ENCODE data around the gene S100A6. TPM values are rescaled to one million over a fixed set of nuclear protein-coding genes. Genes with fewer than 3 reads are reported as not detected.

S100A6 gene
- total RNA-seq, 1 donor from 2014 or later, result 562 TPM

GRCh38 chr1:153544453-153545066, 8.8 kb upstream of the S100A6 start:
- peak overlapping the region; percentile 56 to 61 for H3K4me3 ChIP-seq
- H3K36me3 ChIP-seq, result peaks cover 0 to 7% of the 10 kb centered on the region in 2 donors
- no peaks in the 10 kb centered on the region for H3K9me3 ChIP-seq
- no peaks in the 10 kb centered on the region for H3K27me3 ChIP-seq
- H3K27ac ChIP-seq, result peak overlapping the region; percentile 99
- H3K4me1 ChIP-seq, result peaks cover 90% of the 10 kb centered on the region
- intact Hi-C loops (cut with DNase I), result no loop called here
- TF ChIP-seq CTCF (IDR thresholded peaks at IDR 0.05) (no peak), POLR2A (IDR thresholded peaks at IDR 0.05) (no peak), POLR2AphosphoS5 (IDR thresholded peaks at IDR 0.05; ENCODE audit: insufficient read depth in 1 of 2, low read depth in 1 of 2) (no peak)
- peak; percentile 92 to 96 for DNase-seq (ENCODE audit: extremely low spot score in 2 of 2)

GRCh38 chr1:153543736-153544135, 7.9 kb upstream of the S100A6 start:
- Histone ChIP-seq H3K9me3 (no peaks in the 10 kb centered on the region), H3K4me1 (peaks cover 85% of the 10 kb centered on the region), H3K27me3 (no peaks in the 10 kb centered on the region), H3K36me3 (peaks cover 0 to 7% of the 10 kb centered on the region in 2 donors), H3K4me3 (peak overlapping the region; percentile 56 to 61), H3K27ac (peak overlapping the region; percentile 99)
- DNase-seq (ENCODE audit: extremely low spot score in 2 of 2), result no peak
- TF ChIP-seq CTCF (IDR thresholded peaks at IDR 0.05) (no peak), POLR2A (IDR thresholded peaks at IDR 0.05) (no peak), POLR2AphosphoS5 (IDR thresholded peaks at IDR 0.05; ENCODE audit: insufficient read depth in 1 of 2, low read depth in 1 of 2) (no peak)
- intact Hi-C loops (cut with DNase I), result no loop called here

DNA sequence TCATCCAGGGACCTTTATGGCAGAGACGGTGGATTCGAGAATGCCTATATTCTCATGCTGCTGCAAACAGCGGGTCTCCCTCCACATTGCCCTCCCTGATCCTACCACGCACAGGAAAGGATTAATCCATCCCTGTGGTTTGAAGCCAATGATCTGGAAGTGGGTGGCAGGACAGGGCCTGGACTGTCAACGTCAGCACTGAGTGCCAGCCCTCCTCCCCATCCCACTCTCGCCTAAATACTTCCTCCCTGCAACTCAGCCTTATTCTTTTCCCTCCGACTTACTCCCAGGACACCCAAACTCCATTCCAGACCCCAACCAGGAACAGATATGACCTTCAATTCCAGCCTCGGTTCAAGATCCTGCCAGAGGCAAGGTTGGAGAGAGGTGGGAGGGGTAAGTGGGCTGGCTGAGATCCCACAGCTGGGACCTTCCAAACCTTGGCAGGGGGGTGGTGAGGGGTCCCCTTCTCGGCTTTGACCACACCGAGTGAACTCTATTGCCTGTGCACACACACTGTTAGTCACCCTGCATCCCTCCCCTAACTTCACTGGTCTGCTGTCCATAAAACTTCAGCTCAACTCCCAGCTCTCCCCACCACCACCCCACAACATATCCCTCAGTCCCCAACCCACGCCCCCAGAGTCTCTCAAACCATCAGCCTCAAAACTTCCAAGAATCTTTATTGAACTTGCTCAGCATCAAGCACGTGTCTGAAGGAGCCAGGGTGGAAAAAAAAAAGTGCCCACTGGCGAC, 7.3 kb upstream of the S100A6 start:
- peak in 1 of 2 donors; percentile 81 for DNase-seq (ENCODE audit: extremely low spot score in 2 of 2)
- H3K4me1 ChIP-seq, result peaks cover 85% of the 10 kb centered on the region
- intact Hi-C loops (cut with DNase I), result no loop called here

GRCh38 chr1:153541641-153542590, 6.1 kb upstream of the S100A6 start:
- Histone ChIP-seq H3K36me3 (peaks cover 0 to 7% of the 10 kb centered on the region in 2 donors), H3K27me3 (no peaks in the 10 kb centered on the region), H3K4me3 (no peak overlapping the region), H3K27ac (peak overlapping the region; percentile 99), H3K4me1 (peaks cover 85% of the 10 kb centered on the region), H3K9me3 (no peaks in the 10 kb centered on the region)
- TF ChIP-seq POLR2AphosphoS5 (IDR thresholded peaks at IDR 0.05; ENCODE audit: insufficient read depth in 1 of 2, low read depth in 1 of 2) (no peak), POLR2A (IDR thresholded peaks at IDR 0.05) (no peak), CTCF (IDR thresholded peaks at IDR 0.05) (no peak)
- intact Hi-C loops (cut with DNase I), result no loop called here
- DNase-seq (ENCODE audit: extremely low spot score in 2 of 2), result peak in 1 of 2 donors; percentile 81

More for the DNA sequence above, 7.3 kb upstream of the S100A6 start:
- no peak for TF ChIP-seq CTCF (IDR thresholded peaks at IDR 0.05)
- no peak for TF ChIP-seq POLR2AphosphoS5 (IDR thresholded peaks at IDR 0.05; ENCODE audit: insufficient read depth in 1 of 2, low read depth in 1 of 2)
- no peak for TF ChIP-seq POLR2A (IDR thresholded peaks at IDR 0.05)
- H3K4me3 ChIP-seq, result peak overlapping the region in 1 of 2 donors; percentile 61
- H3K27ac ChIP-seq, result peak overlapping the region; percentile 99
- H3K9me3 ChIP-seq, result no peaks in the 10 kb centered on the region
- H3K27me3 ChIP-seq, result no peaks in the 10 kb centered on the region
- H3K36me3 ChIP-seq, result peaks cover 0 to 7% of the 10 kb centered on the region in 2 donors
